ENCODE data around the gene TECR.
A peak's percentile ranks its signal among the peaks of the same experiment; 100 is the strongest.
"Not testable (repeated sequence)": the region's sequence is repeated elsewhere in the genome, so short reads cannot be mapped to it uniquely, and the experiment has no call there.

TECR gene

GRCh38 chr19:14599548-14600147 is 70.3 kb downstream of the TECR start:
- DNase-seq: no peak

- DNase-seq: peak; percentile 10
Measured at GRCh38 chr19:14603990-14604387, 74.6 kb downstream of the TECR start.

GRCh38 chr19:14606627-14607026 is 77.2 kb downstream of the TECR start:
- DNase-seq: no peak

DNA sequence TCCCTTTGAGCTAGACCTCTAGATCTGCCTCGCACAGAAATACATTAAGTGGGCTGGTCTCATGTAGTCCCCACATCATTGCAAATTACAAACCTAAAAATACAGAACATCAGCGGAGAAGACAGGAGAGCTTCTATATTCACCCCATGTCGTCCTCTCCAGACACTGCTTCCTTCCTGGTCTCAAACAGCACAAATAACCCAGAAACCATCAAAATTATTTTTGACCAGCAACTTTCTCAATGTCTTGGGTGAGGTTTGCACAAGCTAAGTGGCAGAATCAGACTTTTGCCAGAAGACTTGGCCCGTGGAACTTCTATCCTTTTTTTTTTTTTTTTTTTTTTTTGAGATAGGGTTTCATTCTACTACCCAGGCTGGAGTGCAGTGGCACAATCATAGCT is 81.7 kb downstream of the TECR start:
- no peak for DNase-seq

GRCh38 chr19:14612242-14612641 is 82.8 kb downstream of the TECR start:
- DNase-seq: not testable (repeated sequence)

DNA sequence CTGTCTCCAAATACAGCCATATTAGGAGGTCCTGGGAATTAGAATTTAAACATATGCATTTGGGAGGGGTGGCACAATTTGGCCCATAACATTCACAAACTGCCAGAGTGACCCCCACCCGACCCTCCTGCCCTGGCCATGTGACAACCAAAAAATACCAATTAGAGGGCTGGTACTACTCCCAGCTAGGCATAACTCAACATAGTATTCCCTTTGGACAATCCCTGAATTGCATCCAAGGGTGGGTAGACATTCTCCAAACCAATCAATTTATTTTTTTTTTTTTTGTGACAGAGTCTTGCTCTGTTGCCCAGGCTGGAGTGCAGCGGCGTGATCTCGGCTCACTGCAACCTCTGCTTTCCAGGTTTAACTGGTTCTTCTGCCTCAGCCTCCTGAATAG is 83.3 kb downstream of the TECR start:
- DNase-seq: no peak

GRCh38 chr19:14613399-14614098 is 84.2 kb downstream of the TECR start:
- not testable (repeated sequence) for DNase-seq

GRCh38 chr19:14614099-14614412 is 84.7 kb downstream of the TECR start:
- no peak for DNase-seq
